Anterior cingulate cortex (tissue), 58 donors: ENCODE measurements around the gene APC2.

Source experiments
- DNase-seq, 58 donors: peaks; one replicate each; lab custom pipeline; 2025; lab: John Stamatoyannopoulos, UW

APC2 gene

GRCh38 chr19:1441677-1442438 is 8.1 kb upstream of the APC2 start:
- no peak for DNase-seq

GRCh38 chr19:1445185-1445931 is 4.6 kb upstream of the APC2 start:
- DNase-seq: peak in 50 of 58 donors; percentile 22 to 79 (median 55)

- peak in 48 of 58 donors; percentile 17 to 77 (median 49) for DNase-seq
These were observed 3.8 kb upstream of the APC2 start for GRCh38 chr19:1445932-1446712.

- DNase-seq: peak in 4 of 58 donors; percentile 16 to 52 (median 30)
These were observed 3.0 kb upstream of the APC2 start for GRCh38 chr19:1446713-1447481.

- DNase-seq: no peak
These were observed 2.4 kb upstream of the APC2 start for GRCh38 chr19:1447504-1447903.

GRCh38 chr19:1447944-1448343 is 2.0 kb upstream of the APC2 start:
- DNase-seq: no peak

GRCh38 chr19:1450735-1451731 is 1.1 kb downstream of the APC2 start:
- DNase-seq: peak in 42 of 58 donors; percentile 21 to 85 (median 55)

GRCh38 chr19:1451916-1452801 is 2.2 kb downstream of the APC2 start:
- DNase-seq: peak in 57 of 58 donors; percentile 13 to 90 (median 71)

- DNase-seq: peak in 2 of 58 donors; percentile 24 to 54
These were observed 3.0 kb downstream of the APC2 start for GRCh38 chr19:1452802-1453524.

GRCh38 chr19:1453525-1454364 is 3.8 kb downstream of the APC2 start:
- DNase-seq: peak; percentile 37 to 98 (median 93)

GRCh38 chr19:1455002-1455335 is 5.0 kb downstream of the APC2 start:
- DNase-seq: no peak

GRCh38 chr19:1455336-1456120 is 5.6 kb downstream of the APC2 start:
- peak in 14 of 58 donors; percentile 8 to 73 (median 28) for DNase-seq

- DNase-seq: no peak
These were observed 6.4 kb downstream of the APC2 start for GRCh38 chr19:1456121-1456900.

- no peak for DNase-seq
These were observed 7.3 kb downstream of the APC2 start for GRCh38 chr19:1457031-1457739.
